ENCODE results near the gene RAD21L1.

The RAD21L1 gene

DNA sequence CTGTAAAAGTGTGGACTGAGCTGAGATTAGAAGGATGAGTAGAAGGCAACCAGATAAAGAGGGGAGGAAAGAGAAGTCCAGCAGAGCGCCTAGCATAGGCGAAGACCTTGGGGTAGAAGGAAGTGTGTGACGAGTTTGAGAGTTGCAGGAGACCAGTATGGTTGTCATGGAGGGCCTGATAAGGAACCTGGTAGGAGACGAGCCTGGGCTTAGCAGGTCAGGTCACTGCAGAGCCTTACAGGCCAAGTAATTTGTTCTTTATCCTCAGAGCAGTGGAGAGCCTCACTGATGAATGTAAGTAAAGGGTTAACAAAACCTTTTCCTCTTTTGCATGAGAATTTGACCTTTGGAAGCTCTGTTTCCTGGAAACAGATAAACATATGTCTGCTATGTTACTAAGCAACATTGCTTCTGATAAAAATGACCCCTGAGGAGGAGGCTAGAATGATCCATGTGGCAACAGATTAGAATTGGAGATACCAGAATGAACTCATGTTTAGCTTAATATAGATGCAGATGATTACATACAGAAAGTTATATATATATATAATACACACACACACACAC is 38.2 kb upstream of the RAD21L1 start:
- no peak overlapping the region for H3K4ac ChIP-seq (ENCODE audit: low read length)
- no peak overlapping the region for H4K91ac ChIP-seq (ENCODE audit: low read depth, low read length, poor library complexity)
- H3K36me3 ChIP-seq (replicated peaks in 1 of 2; ENCODE audit: control insufficient read depth in 2 of 2, insufficient read depth in 2 of 2, low read length in 2 of 2) = peaks cover 0 to 3% of the 10 kb centered on the region in 2 donors
- H2BK15ac ChIP-seq (ENCODE audit: low read length) = no peak overlapping the region
- H3K23ac ChIP-seq (ENCODE audit: low read depth, low read length, poor library complexity) = no peak overlapping the region
- H3K4me2 ChIP-seq (ENCODE audit: insufficient read depth, low read length, poor library complexity, severe bottlenecking) = no peak overlapping the region
- H2BK12ac ChIP-seq (ENCODE audit: low read length) = no peak overlapping the region
- no peak overlapping the region for H4K8ac ChIP-seq (ENCODE audit: low read depth, low read length)
- DNase-seq (ENCODE audit: low spot score) = no peak
- H3K18ac ChIP-seq (ENCODE audit: low read length) = no peak overlapping the region
- H3K27ac ChIP-seq (replicated peaks; ENCODE audit: low read length) = no peak overlapping the region
- H2AFZ ChIP-seq (ENCODE audit: low read length) = no peak overlapping the region
- no peak overlapping the region for H3K4me3 ChIP-seq (ENCODE audit: low read length in 2 of 2)
- no peak overlapping the region for H2BK120ac ChIP-seq (ENCODE audit: low read depth, low read length)
- no peaks in the 10 kb centered on the region for H3K79me1 ChIP-seq (ENCODE audit: low read depth, low read length)
- no peak overlapping the region for H3K14ac ChIP-seq (ENCODE audit: low read length)
- peaks cover 0 to 3% of the 10 kb centered on the region in 2 donors for H3K9me3 ChIP-seq (replicated peaks in 1 of 2; ENCODE audit: control insufficient read depth in 2 of 2, insufficient read depth in 1 of 2, low read depth in 1 of 2, low read length in 2 of 2)
- H2AK5ac ChIP-seq (ENCODE audit: low read depth, low read length) = no peak overlapping the region
- H3K4me1 ChIP-seq (ENCODE audit: control insufficient read depth in 2 of 2, insufficient read depth in 1 of 2, low read depth in 1 of 2, low read length in 2 of 2) = peaks cover 4 to 15% of the 10 kb centered on the region in 2 donors
- H3K9ac ChIP-seq (ENCODE audit: low read depth, low read length, poor library complexity) = no peak overlapping the region
- no CpG with 5 or more reads among the region's 4 CpGs for WGBS, 2 donors (ENCODE audit: extremely low coverage in 2 of 2, insufficient read length in 2 of 2, insufficient replicate concordance in 1 of 2)
- H2BK5ac ChIP-seq (ENCODE audit: low read length) = no peak overlapping the region
- H3K27me3 ChIP-seq (ENCODE audit: control insufficient read depth in 3 of 3, insufficient read depth in 3 of 3, low read depth in 1 of 3, low read length in 3 of 3) = peaks cover 0 to 21% (median 7%) of the 10 kb centered on the region in 3 experiments

DNA sequence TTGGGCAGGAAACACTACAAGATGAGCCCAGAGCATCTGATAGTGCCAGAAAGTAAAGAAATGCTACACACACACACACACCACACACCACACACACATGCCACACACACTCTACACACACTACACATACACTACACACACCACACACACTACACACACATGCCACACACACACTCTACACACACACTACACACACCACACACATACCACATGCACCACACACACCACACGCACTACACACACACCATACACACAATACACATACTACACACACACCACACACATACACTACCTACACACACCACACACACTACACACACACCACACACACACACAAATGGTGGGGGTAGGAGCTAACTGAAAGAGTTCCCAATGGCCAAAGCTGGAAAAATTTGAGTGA is 37.5 kb upstream of the RAD21L1 start:
- Histone ChIP-seq H2BK5ac (ENCODE audit: low read length) (no peak overlapping the region), H3K4me2 (ENCODE audit: insufficient read depth, low read length, poor library complexity, severe bottlenecking) (no peak overlapping the region), H3K18ac (ENCODE audit: low read length) (no peak overlapping the region), H2BK15ac (ENCODE audit: low read length) (no peak overlapping the region), H3K79me1 (ENCODE audit: low read depth, low read length) (no peaks in the 10 kb centered on the region), H2AFZ (ENCODE audit: low read length) (no peak overlapping the region), H3K36me3 (replicated peaks in 1 of 2; ENCODE audit: control insufficient read depth in 2 of 2, insufficient read depth in 2 of 2, low read length in 2 of 2) (peaks cover 0 to 3% of the 10 kb centered on the region in 2 donors), H3K4ac (ENCODE audit: low read length) (no peak overlapping the region), H4K91ac (ENCODE audit: low read depth, low read length, poor library complexity) (peak overlapping the region; percentile 80), H3K14ac (ENCODE audit: low read length) (peak overlapping the region; percentile 25), H3K27ac (replicated peaks; ENCODE audit: low read length) (no peak overlapping the region), H3K9me3 (replicated peaks in 1 of 2; ENCODE audit: control insufficient read depth in 2 of 2, insufficient read depth in 1 of 2, low read depth in 1 of 2, low read length in 2 of 2) (peaks cover 0 to 3% of the 10 kb centered on the region in 2 donors), H3K4me1 (ENCODE audit: control insufficient read depth in 2 of 2, insufficient read depth in 1 of 2, low read depth in 1 of 2, low read length in 2 of 2) (peaks cover 4 to 15% of the 10 kb centered on the region in 2 donors), H2BK12ac (ENCODE audit: low read length) (no peak overlapping the region), H3K27me3 (ENCODE audit: control insufficient read depth in 3 of 3, insufficient read depth in 3 of 3, low read depth in 1 of 3, low read length in 3 of 3) (peaks cover 0 to 20% (median 7%) of the 10 kb centered on the region in 3 experiments), H3K23ac (ENCODE audit: low read depth, low read length, poor library complexity) (peak overlapping the region; percentile 90), H3K9ac (ENCODE audit: low read depth, low read length, poor library complexity) (peak overlapping the region; percentile 38), H2AK5ac (ENCODE audit: low read depth, low read length) (no peak overlapping the region), H2BK120ac (ENCODE audit: low read depth, low read length) (no peak overlapping the region), H3K4me3 (ENCODE audit: low read length in 2 of 2) (peak overlapping the region in 1 of 2 donors; percentile 62), H4K8ac (ENCODE audit: low read depth, low read length) (no peak overlapping the region)
- 100% methylated on average over 1 of the region's 1 CpG; no CpG with 5 or more reads in 1 of the 2 donors for WGBS, 2 donors (ENCODE audit: extremely low coverage in 2 of 2, insufficient read length in 2 of 2, insufficient replicate concordance in 1 of 2)
- no peak for DNase-seq (ENCODE audit: low spot score)

DNA sequence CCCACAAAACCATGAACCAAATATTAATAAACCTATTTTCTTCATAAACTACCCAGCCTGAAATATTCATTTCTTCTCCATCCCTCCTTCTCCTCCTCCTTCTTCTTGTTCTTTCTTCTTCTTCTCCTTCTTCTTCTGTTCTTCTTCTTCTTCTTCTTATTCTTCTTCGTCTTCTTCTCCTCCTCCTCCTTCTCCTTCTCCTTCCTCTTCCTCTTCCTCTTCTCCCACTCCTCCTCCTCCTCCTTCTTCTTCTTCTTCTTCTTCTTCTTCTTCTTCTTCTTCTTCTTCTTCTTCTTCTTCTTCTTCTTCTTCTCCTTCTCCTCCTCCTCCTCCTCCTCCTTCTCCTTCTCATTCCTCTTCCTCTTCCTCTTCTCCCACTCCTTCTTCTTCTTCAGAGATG is 36.0 kb upstream of the RAD21L1 start:
- no peak for DNase-seq (ENCODE audit: low spot score)
- peaks cover 0 to 3% of the 10 kb centered on the region in 2 donors for H3K9me3 ChIP-seq (replicated peaks in 1 of 2; ENCODE audit: control insufficient read depth in 2 of 2, insufficient read depth in 1 of 2, low read depth in 1 of 2, low read length in 2 of 2)
- H3K4ac ChIP-seq (ENCODE audit: low read length) = no peak overlapping the region
- no peak overlapping the region for H2BK120ac ChIP-seq (ENCODE audit: low read depth, low read length)
- H3K14ac ChIP-seq (ENCODE audit: low read length) = no peak overlapping the region
- 100% methylated on average over 1 of the region's 1 CpG; no CpG with 5 or more reads in 1 of the 2 donors for WGBS, 2 donors (ENCODE audit: extremely low coverage in 2 of 2, insufficient read length in 2 of 2, insufficient replicate concordance in 1 of 2)
- peaks cover 0 to 6% (median 0%) of the 10 kb centered on the region in 3 experiments for H3K27me3 ChIP-seq (ENCODE audit: control insufficient read depth in 3 of 3, insufficient read depth in 3 of 3, low read depth in 1 of 3, low read length in 3 of 3)
- H3K18ac ChIP-seq (ENCODE audit: low read length) = no peak overlapping the region
- no peak overlapping the region for H3K23ac ChIP-seq (ENCODE audit: low read depth, low read length, poor library complexity)
- peaks cover 2 to 11% of the 10 kb centered on the region in 2 donors for H3K4me1 ChIP-seq (ENCODE audit: control insufficient read depth in 2 of 2, insufficient read depth in 1 of 2, low read depth in 1 of 2, low read length in 2 of 2)
- H3K9ac ChIP-seq (ENCODE audit: low read depth, low read length, poor library complexity) = no peak overlapping the region
- H3K4me3 ChIP-seq (ENCODE audit: low read length in 2 of 2) = no peak overlapping the region
- no peak overlapping the region for H2BK5ac ChIP-seq (ENCODE audit: low read length)
- H4K91ac ChIP-seq (ENCODE audit: low read depth, low read length, poor library complexity) = no peak overlapping the region
- H2AFZ ChIP-seq (ENCODE audit: low read length) = no peak overlapping the region
- no peak overlapping the region for H3K4me2 ChIP-seq (ENCODE audit: insufficient read depth, low read length, poor library complexity, severe bottlenecking)
- no peak overlapping the region for H2AK5ac ChIP-seq (ENCODE audit: low read depth, low read length)
- no peak overlapping the region for H3K27ac ChIP-seq (replicated peaks; ENCODE audit: low read length)
- H4K8ac ChIP-seq (ENCODE audit: low read depth, low read length) = no peak overlapping the region
- no peak overlapping the region for H2BK15ac ChIP-seq (ENCODE audit: low read length)
- no peaks in the 10 kb centered on the region for H3K79me1 ChIP-seq (ENCODE audit: low read depth, low read length)
- no peak overlapping the region for H2BK12ac ChIP-seq (ENCODE audit: low read length)
- peaks cover 0 to 3% of the 10 kb centered on the region in 2 donors for H3K36me3 ChIP-seq (replicated peaks in 1 of 2; ENCODE audit: control insufficient read depth in 2 of 2, insufficient read depth in 2 of 2, low read length in 2 of 2)

DNA sequence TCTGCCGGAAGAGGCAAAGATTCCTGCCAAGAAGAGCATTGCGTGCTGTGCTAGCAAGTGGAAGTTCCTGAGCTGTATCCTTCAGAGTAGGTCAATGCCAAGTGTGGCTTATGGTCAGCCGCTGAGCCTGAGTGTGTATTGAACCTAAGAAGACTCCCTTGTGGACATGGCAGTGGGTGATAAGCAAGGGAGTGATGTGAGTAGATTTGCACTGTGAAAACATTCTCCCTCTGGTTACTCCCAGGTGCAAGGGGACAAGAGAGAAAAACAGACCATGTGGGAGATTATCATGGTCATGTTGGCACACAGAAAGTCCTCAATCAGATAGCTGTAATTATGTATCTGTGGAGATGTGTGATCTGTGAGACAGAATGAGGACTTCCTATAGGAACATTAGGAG is 35.0 kb upstream of the RAD21L1 start:
- Histone ChIP-seq H2AFZ (ENCODE audit: low read length) (no peak overlapping the region), H3K18ac (ENCODE audit: low read length) (no peak overlapping the region), H3K79me1 (ENCODE audit: low read depth, low read length) (no peaks in the 10 kb centered on the region), H3K4me3 (ENCODE audit: low read length in 2 of 2) (no peak overlapping the region), H3K9ac (ENCODE audit: low read depth, low read length, poor library complexity) (no peak overlapping the region), H3K4me1 (ENCODE audit: control insufficient read depth in 2 of 2, insufficient read depth in 1 of 2, low read depth in 1 of 2, low read length in 2 of 2) (peaks cover 2 to 11% of the 10 kb centered on the region in 2 donors), H3K14ac (ENCODE audit: low read length) (no peak overlapping the region), H2BK5ac (ENCODE audit: low read length) (no peak overlapping the region), H2BK12ac (ENCODE audit: low read length) (no peak overlapping the region), H2BK15ac (ENCODE audit: low read length) (no peak overlapping the region), H2AK5ac (ENCODE audit: low read depth, low read length) (no peak overlapping the region), H2BK120ac (ENCODE audit: low read depth, low read length) (no peak overlapping the region), H3K4me2 (ENCODE audit: insufficient read depth, low read length, poor library complexity, severe bottlenecking) (no peak overlapping the region), H4K8ac (ENCODE audit: low read depth, low read length) (no peak overlapping the region), H3K4ac (ENCODE audit: low read length) (no peak overlapping the region), H3K27ac (replicated peaks; ENCODE audit: low read length) (no peak overlapping the region), H4K91ac (ENCODE audit: low read depth, low read length, poor library complexity) (no peak overlapping the region), H3K27me3 (ENCODE audit: control insufficient read depth in 3 of 3, insufficient read depth in 3 of 3, low read depth in 1 of 3, low read length in 3 of 3) (peaks cover 0 to 3% (median 0%) of the 10 kb centered on the region in 3 experiments), H3K23ac (ENCODE audit: low read depth, low read length, poor library complexity) (no peak overlapping the region), H3K9me3 (replicated peaks in 1 of 2; ENCODE audit: control insufficient read depth in 2 of 2, insufficient read depth in 1 of 2, low read depth in 1 of 2, low read length in 2 of 2) (peaks cover 0 to 3% of the 10 kb centered on the region in 2 donors), H3K36me3 (replicated peaks in 1 of 2; ENCODE audit: control insufficient read depth in 2 of 2, insufficient read depth in 2 of 2, low read length in 2 of 2) (peaks cover 0 to 3% of the 10 kb centered on the region in 2 donors)
- no CpG with 5 or more reads among the region's 3 CpGs for WGBS, 2 donors (ENCODE audit: extremely low coverage in 2 of 2, insufficient read length in 2 of 2, insufficient replicate concordance in 1 of 2)
- DNase-seq (ENCODE audit: low spot score) = no peak

Data from neuronal stem cell (in vitro differentiated cells).